ENCODE data around the gene RAPGEF6.

GRCh38 chr5:131609774-131610173 is 25.3 kb downstream of the RAPGEF6 start:
- TF ChIP-seq POLR2AphosphoS5 (IDR thresholded peaks at IDR 0.05; ENCODE audit: borderline replicate concordance, low read depth, low read length) (no peak), FOXP2 (optimal IDR thresholded peaks at IDR 0.05; ENCODE audit: control extremely low read depth, extremely low read length, insufficient read depth) (no peak)

Measured in SK-N-MC (cell line).